B cell (primary cell): Measurements from ENCODE around the gene WDR27. TPM values are rescaled to one million over a fixed set of nuclear protein-coding genes. Genes with fewer than 3 reads are reported as not detected.

Experiments
- ATAC-seq: fragments of 200-7000 bp; cut with Tn5 transposase; one replicate; pipeline ENCODE4 v1.10.0; 2021; ENCODE audit warnings: low read depth, mild to moderate bottlenecking, moderate number of reproducible peaks, moderate library complexity
- CTCF ChIA-PET: fragments of 350-600 bp; sonication (Branson Sonifier 250); formaldehyde crosslinking; loops from one replicate; lab custom pipeline; 2021; ENCODE audit warnings: antibody characterized with exemption, inconsistent platforms; lab: Charles Lee
- POLR2A ChIA-PET: fragments of 350-600 bp; sonication (Branson Sonifier 250); formaldehyde crosslinking; loops from one replicate; lab custom pipeline; 2021; ENCODE audit warnings: antibody characterized with exemption; lab: Charles Lee
- DNase-seq: peaks from one replicate; pipeline ENCODE4 v3.0.0; 2013
- H2AFZ ChIP-seq: 2 replicates; pipeline ENCODE4 v1.6.1; 2012; ENCODE audit warnings: mild to moderate bottlenecking, low read depth, low read length; ENCODE audit not compliant: insufficient read depth, poor library complexity, severe bottlenecking
- H3K27ac ChIP-seq, 2 donors: 1 replicate in 1 of 2; 2 replicates in 1 of 2; pipeline ENCODE4 v1.5.1; 2012 to 2013; ENCODE audit warnings: low read length in 2 of 2, mild to moderate bottlenecking in 2 of 2, moderate library complexity in 1 of 2
- H3K27me3 ChIP-seq, 4 experiments: fragments of 200-600 bp in 1 of 4; sonication (generic) in 1 of 4; replicated peaks in 1 of 4; 1 replicate in 2 of 4; 2 replicates in 2 of 4; pipeline versions ENCODE4 v1.6.1 to v1.7.0; 2013 to 2016; ENCODE audit warnings: low read length in 3 of 4, mild to moderate bottlenecking in 2 of 4, mixed read lengths in 1 of 4, moderate library complexity in 1 of 4; ENCODE audit not compliant: insufficient read depth in 4 of 4, control insufficient read depth in 3 of 4; ENCODE audit errors: control extremely low read depth in 1 of 4
- H3K36me3 ChIP-seq, 2 experiments: replicated peaks in 1 of 2; 1 replicate in 1 of 2; 2 replicates in 1 of 2; pipeline versions ENCODE4 v1.6.1 to v1.7.1; 2013; ENCODE audit warnings: low read length in 1 of 2; ENCODE audit not compliant: insufficient read depth in 2 of 2, control insufficient read depth in 1 of 2; ENCODE audit errors: control extremely low read depth in 1 of 2, extremely low read depth in 1 of 2
- H3K4me1 ChIP-seq, 2 donors: fragments of 200-600 bp in 1 of 2; sonication (generic) in 1 of 2; 1 replicate in 1 of 2; 2 replicates in 1 of 2; pipeline versions ENCODE4 v1.5.1 to v1.6.1; 2013 to 2017; ENCODE audit warnings: low read length in 2 of 2; ENCODE audit not compliant: control insufficient read depth in 2 of 2, insufficient read depth in 2 of 2
- H3K4me2 ChIP-seq: replicated peaks from 2 replicates; pipeline ENCODE3; 2012; ENCODE audit warnings: mild to moderate bottlenecking, low read depth, low read length; ENCODE audit not compliant: poor library complexity, severe bottlenecking
- H3K4me3 ChIP-seq, 5 experiments: fragments of 200-600 bp in 1 of 5; sonication (generic) in 1 of 5; 1 replicate in 3 of 5; 2 replicates in 2 of 5; pipeline versions ENCODE4 v1.5.1 to v1.7.0; 2011 to 2016; ENCODE audit warnings: low read length in 4 of 5, mild to moderate bottlenecking in 4 of 5, low read depth in 2 of 5, control low read depth in 1 of 5, moderate library complexity in 1 of 5; ENCODE audit not compliant: insufficient read depth in 1 of 5; ENCODE audit errors: control extremely low read depth in 1 of 5, extremely low read depth in 1 of 5
- H3K79me2 ChIP-seq: fragments of 200-600 bp; sonication (generic); one replicate; pipeline ENCODE4 v1.6.0; 2016; ENCODE audit warnings: low read length; ENCODE audit not compliant: control insufficient read depth, insufficient read depth
- H3K9ac ChIP-seq: fragments of 200-600 bp; sonication (generic); 2 replicates; pipeline ENCODE4 v1.6.1; 2017; ENCODE audit warnings: mild to moderate bottlenecking, low read length, moderate library complexity
- H3K9me3 ChIP-seq, 3 donors: one replicate each; pipeline versions ENCODE4 v1.6.1 to v1.7.1; 2013; ENCODE audit warnings: low read length in 2 of 3; ENCODE audit not compliant: control insufficient read depth in 2 of 3, insufficient read depth in 1 of 3; ENCODE audit errors: control extremely low read depth in 1 of 3
- H4K20me1 ChIP-seq: 2 replicates; pipeline ENCODE4 v1.6.0; 2012; ENCODE audit warnings: mild to moderate bottlenecking, low read length; ENCODE audit not compliant: insufficient read depth, control insufficient read depth, poor library complexity, severe bottlenecking
- H3K27ac Mint-ChIP-seq: one replicate; pipeline ENCODE4 v1.8.0; 2021; ENCODE audit warnings: mixed read lengths
- H3K27me3 Mint-ChIP-seq: one replicate; pipeline ENCODE4 v1.8.0; 2021; ENCODE audit warnings: mixed read lengths
- H3K4me1 Mint-ChIP-seq: one replicate; pipeline ENCODE4 v1.8.0; 2021; ENCODE audit warnings: mixed read lengths
- H3K4me3 Mint-ChIP-seq: one replicate; pipeline ENCODE4 v1.8.0; 2021; ENCODE audit warnings: mixed read lengths
- H3K9me3 Mint-ChIP-seq: one replicate; pipeline ENCODE4 v1.8.0; 2022; ENCODE audit warnings: mixed read lengths; ENCODE audit not compliant: insufficient read depth
- CTCF ChIP-seq: fragments of 200-600 bp; IDR thresholded peaks from one replicate; pipeline ENCODE4 v1.8.0; 2022; ENCODE audit warnings: antibody characterized with exemption, mild to moderate bottlenecking
- EZH2 ChIP-seq: IDR thresholded peaks from 2 replicates; pipeline ENCODE4 v1.6.1; 2012; ENCODE audit warnings: borderline replicate concordance, low read depth, mild to moderate bottlenecking, moderate library complexity, low read length; ENCODE audit not compliant: insufficient read depth, poor library complexity, severe bottlenecking
- WGBS: methylation state at CpG from one replicate; pipeline ENCODE4 v1.1.5; 2013; ENCODE audit warnings: missing lambda C conversion rate; ENCODE audit not compliant: insufficient coverage; 5-methylcytosine and 5-hydroxymethylcytosine counted together
- intact Hi-C: fragments of 100-400 bp; cut with micrococcal nuclease; formaldehyde crosslinking; loops from one replicate; pipeline ENCODE4 v1.10.0; 2022
- polyA plus RNA-seq: library from polyadenylated mRNA; depleted of rRNA; stranded (reverse); fragments of >200 nt; gene quantifications from 2 replicates; pipeline ENCODE4 v1.2.3, GENCODE V29; 2012
- total RNA-seq, 2 donors: library from RNA; stranded (reverse); fragments of 120-200 nt in 1 of 2; gene quantifications; 1 replicate in 1 of 2; 2 replicates in 1 of 2; pipeline versions ENCODE4 v1.2.3 to v1.2.4, GENCODE V29; 2013 to 2022

Gene WDR27
- total and polyA plus RNA-seq, 2 donors (not counting 1 experiment from before 2014, with no cell fraction given): 64.3 to 86.3 TPM

- Histone ChIP-seq H3K9ac (no peak overlapping the region), H3K36me3 (no peaks in the 10 kb centered on the region), H2AFZ (no peak overlapping the region), H3K9me3 (peaks cover 0 to 4% (median under 1%) of the 10 kb centered on the region in 3 donors), H3K27ac (no peak overlapping the region), H3K4me1 (no peaks in the 10 kb centered on the region), H3K4me2 (no peak overlapping the region), H3K27me3 (no peaks in the 10 kb centered on the region), H4K20me1 (no peaks in the 10 kb centered on the region), H3K4me3 (no peak overlapping the region), H3K79me2 (no peaks in the 10 kb centered on the region)
- CTCF ChIA-PET: no interaction called here
- POLR2A ChIA-PET: no interaction called here
- Mint-ChIP-seq H3K27ac (no peak overlapping the region), H3K4me3 (no peak overlapping the region), H3K4me1 (no peaks in the 10 kb centered on the region), H3K9me3 (peaks cover 3% of the 10 kb centered on the region), H3K27me3 (no peaks in the 10 kb centered on the region)
- intact Hi-C loops: no loop called here
- TF ChIP-seq CTCF (no peak), EZH2 (no peak)
- ATAC-seq (no peak), DNase-seq (no peak)
- no CpG with 5 or more reads among the region's 1 CpG for WGBS
These were observed 159.3 kb downstream of the WDR27 start for GRCh38 chr6:169542491-169542890.

- no peak overlapping the region for H3K27ac ChIP-seq
- Mint-ChIP-seq H3K27ac (no peak overlapping the region), H3K4me1 (no peaks in the 10 kb centered on the region), H3K4me3 (no peak overlapping the region), H3K27me3 (no peaks in the 10 kb centered on the region), H3K9me3 (peaks cover 2% of the 10 kb centered on the region)
- no peak for ATAC-seq
- no peaks in the 10 kb centered on the region for H4K20me1 ChIP-seq
- no peak overlapping the region for H3K4me3 ChIP-seq
- no peaks in the 10 kb centered on the region for H3K79me2 ChIP-seq
- no peak for DNase-seq
- no peak overlapping the region for H2AFZ ChIP-seq
- H3K4me1 ChIP-seq: no peaks in the 10 kb centered on the region
- ChIA-PET POLR2A (interaction anchor here (0.6 kb wide), 1 partner anchor 45 kb away, joined by 3 read pairs; no protein-coding TSS in a partner anchor), CTCF (no interaction called here)
- peaks cover 0 to 4% (median 1%) of the 10 kb centered on the region in 3 donors for H3K9me3 ChIP-seq
- WGBS: 98% methylated on average over 4 of the region's 5 CpGs
- TF ChIP-seq EZH2: no peak
- no peak for TF ChIP-seq CTCF
- intact Hi-C loops: no loop called here
- no peaks in the 10 kb centered on the region for H3K36me3 ChIP-seq
- no peak overlapping the region for H3K4me2 ChIP-seq
- no peaks in the 10 kb centered on the region for H3K27me3 ChIP-seq
- no peak overlapping the region for H3K9ac ChIP-seq
These were observed 162.5 kb downstream of the WDR27 start for GRCh38 chr6:169539176-169539897.
